GM18909 (cell line): ENCODE data around the gene PHIP.
"Not testable (repeated sequence)": the region's sequence is repeated elsewhere in the genome, so short reads cannot be mapped to it uniquely, and the experiment has no call there.

Source experiments
- ATAC-seq: cut with Tn5 transposase; IDR thresholded peaks from one replicate; pipeline ENCODE4 v1.9.1; 2021; ENCODE audit warnings: mild to moderate bottlenecking; ENCODE audit not compliant: unreplicated experiment, poor library complexity

Gene PHIP

DNA sequence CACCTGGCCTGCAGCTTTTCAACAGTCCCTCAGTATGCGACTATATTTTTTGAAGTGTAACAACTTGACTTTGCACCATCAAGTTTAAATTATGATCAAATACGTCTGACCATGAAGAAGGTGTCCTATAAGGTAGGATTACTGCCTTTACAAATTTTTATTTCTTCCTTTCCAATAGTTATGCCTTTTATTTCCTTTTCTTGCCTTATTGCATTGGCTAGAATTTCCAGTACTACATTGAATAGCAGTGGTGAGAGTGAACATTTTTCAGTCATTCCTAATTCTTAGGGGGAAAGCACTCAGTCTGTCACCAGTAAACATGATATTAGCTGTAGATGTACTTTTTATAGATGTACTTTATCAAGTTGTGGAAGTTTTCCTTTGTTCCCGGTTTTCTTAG is 129.3 kb downstream of the PHIP start:
- no peak for ATAC-seq

DNA sequence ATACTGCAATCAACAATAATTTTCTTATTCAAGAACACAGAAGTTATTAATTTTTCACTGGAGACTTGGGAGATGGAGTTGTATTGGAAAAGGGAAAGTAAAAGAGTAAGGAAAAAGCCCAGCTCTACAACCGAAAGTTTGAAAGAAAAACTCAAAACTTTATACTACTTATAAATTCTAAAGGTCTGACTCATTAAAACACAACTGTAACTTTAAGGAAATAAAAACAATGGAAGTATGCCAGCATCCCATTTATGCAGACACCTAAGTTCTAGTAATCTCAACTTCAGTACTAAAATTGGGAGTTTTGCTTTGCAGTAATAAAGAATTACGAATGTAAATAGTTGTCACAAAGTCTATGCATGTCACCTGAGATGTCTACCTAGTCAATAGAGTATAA is 130.1 kb downstream of the PHIP start:
- no peak for ATAC-seq

DNA sequence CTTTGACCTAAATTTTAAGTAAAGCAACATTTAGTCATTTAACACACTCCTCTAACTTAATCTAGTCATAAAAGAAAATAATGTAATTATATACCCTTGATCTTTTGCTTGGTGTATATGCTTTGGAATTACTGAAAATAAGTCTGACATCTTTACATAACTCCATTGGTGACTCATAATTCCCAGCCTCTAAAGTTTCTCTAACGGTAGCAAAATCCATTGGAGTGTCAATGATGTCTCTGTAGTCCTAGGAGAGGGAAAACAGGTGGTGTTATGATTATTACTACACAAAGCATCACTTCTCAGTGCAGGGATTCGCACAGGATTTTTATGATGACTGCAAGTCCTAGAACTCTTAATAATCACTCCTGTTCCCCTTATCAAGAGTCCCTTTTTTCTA is 130.5 kb downstream of the PHIP start:
- no peak for ATAC-seq

DNA sequence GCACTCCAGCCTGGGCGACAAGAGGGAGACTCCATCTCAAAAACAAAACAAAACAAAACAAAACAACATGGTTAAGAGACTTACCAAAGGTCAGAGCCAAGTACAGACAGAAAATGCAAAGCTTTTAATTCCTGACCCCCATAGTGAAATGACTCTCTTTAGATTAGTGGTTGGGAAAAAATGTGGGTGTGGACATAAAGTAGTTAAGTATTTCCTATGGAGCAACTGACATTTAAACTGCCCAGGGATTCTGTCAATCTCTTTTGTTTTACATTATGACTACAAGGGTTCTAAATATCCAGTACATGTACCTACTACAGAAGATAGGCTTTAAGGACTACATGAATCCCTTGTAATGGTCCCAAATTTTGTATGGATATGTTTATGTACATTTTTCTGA is 135.6 kb downstream of the PHIP start:
- no peak for ATAC-seq

DNA sequence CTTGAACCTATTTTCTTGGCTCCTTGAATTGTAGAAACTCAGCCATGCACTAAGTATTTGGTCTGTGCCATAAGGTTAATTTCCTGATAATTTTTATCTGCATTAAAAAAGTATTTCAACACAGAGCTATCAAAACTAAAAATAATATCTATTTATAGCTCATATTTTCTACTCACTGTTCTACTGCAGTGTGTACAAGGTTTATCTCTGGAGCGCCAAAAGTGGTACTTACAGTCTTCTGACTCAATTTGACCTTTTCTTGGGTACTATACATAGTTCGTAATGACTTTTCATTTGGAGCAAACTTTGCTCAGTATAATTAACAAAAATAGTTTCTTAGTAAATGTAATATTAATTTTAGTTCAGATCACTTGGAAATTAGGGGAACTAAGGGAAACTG is 141.5 kb downstream of the PHIP start:
- no peak for ATAC-seq

- ATAC-seq = no peak
These were observed 142.5 kb downstream of the PHIP start for GRCh38 chr6:78935553-78935952.

- no peak for ATAC-seq
These were observed 152.7 kb downstream of the PHIP start for GRCh38 chr6:78925317-78925716.

- not testable (repeated sequence) for ATAC-seq
These were observed 156.9 kb downstream of the PHIP start for GRCh38 chr6:78921168-78921567.

DNA sequence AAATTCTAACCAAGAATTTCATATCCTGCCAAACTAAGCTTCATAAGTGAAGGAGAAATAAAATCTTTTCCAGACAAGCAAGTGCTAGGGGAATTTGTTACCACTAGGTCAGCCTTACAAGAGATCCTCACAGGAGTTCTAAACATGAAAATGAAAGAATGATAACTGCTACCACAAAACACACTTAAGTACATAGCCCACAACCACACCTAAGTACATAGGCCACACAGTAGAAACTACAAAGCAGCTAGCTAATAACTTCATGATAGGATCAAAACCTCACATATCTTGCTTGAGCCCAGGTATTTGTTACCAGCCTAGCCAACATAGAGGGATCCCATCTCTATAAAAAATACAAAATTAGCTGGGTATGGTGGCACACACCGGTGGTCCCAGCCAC is 160.3 kb downstream of the PHIP start:
- no peak for ATAC-seq

GRCh38 chr6:78916411-78916810 is 161.6 kb downstream of the PHIP start:
- no peak for ATAC-seq

GRCh38 chr6:78911218-78911940 is 166.7 kb downstream of the PHIP start:
- no peak for ATAC-seq

- peak; percentile 75 for ATAC-seq
These were observed 167.4 kb downstream of the PHIP start for GRCh38 chr6:78910591-78911171.

GRCh38 chr6:78910010-78910409 is 168.0 kb downstream of the PHIP start:
- ATAC-seq = no peak

GRCh38 chr6:78909391-78909790 is 168.7 kb downstream of the PHIP start:
- no peak for ATAC-seq

DNA sequence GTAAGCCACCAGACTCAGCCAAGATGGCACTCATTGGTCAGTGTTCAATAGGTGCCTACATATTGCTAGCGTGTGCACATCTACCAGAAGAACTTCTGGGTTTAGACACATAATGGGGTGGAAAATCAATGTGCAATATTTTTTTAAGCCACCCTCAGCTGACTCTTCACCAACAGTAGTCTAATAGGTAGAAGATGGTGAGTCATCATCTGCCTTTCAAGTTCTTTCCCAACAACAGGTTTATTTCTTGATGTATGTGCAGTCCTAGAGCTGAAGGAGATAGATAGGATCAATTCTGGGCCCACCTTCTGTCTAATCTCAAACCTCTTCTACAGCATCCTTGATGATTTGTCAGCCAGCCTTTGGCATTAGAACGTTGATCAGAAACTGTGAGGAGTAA is 169.4 kb downstream of the PHIP start:
- no peak for ATAC-seq

DNA sequence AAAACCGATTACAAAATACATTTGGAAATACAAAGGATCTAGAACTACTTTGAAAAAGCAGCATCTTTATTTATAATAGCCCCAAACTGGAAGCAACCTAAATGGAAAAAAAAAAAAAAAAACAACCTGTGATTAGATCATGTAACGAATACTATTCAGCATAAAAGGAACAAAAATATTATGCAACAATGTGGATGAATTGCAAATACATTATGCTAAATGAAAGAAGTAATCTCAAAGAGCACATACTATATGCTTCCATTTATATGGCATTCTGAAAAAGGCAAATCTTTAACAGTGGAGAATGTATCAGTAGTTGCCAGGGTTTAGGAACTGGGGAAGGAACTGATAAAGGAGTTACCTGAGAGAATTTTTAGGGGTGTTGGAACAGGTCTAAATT is 181.8 kb downstream of the PHIP start:
- ATAC-seq = no peak

- ATAC-seq = not testable (repeated sequence)
These were observed 188.2 kb downstream of the PHIP start for GRCh38 chr6:78889901-78890300.
